ENCODE results near the gene TRIOBP.
"Not testable (repeated sequence)": the region's sequence is repeated elsewhere in the genome, so short reads cannot be mapped to it uniquely, and the experiment has no call there.

The TRIOBP gene

GRCh38 chr22:37692627-37693285 is 4.1 kb upstream of the TRIOBP start:
- no peak overlapping the region for H3K4me3 ChIP-seq (ENCODE audit: low read depth, low read length)
- H3K27ac ChIP-seq = no peak overlapping the region
- H3K36me3 ChIP-seq = peaks cover 42% of the 10 kb centered on the region
- DNase-seq = no peak
- no peak for TF ChIP-seq CTCF (IDR thresholded peaks at IDR 0.05; ENCODE audit: low read depth, low read length)
- no peaks in the 10 kb centered on the region for H3K27me3 ChIP-seq (ENCODE audit: insufficient read depth, low read depth, severe bottlenecking)
- no peaks in the 10 kb centered on the region for H3K9me3 ChIP-seq (ENCODE audit: severe bottlenecking)

GRCh38 chr22:37694131-37694530 is 2.7 kb upstream of the TRIOBP start:
- not testable (repeated sequence) for H3K27me3 ChIP-seq (ENCODE audit: insufficient read depth, low read depth, severe bottlenecking); H3K9me3 ChIP-seq (ENCODE audit: severe bottlenecking); DNase-seq; H3K27ac ChIP-seq; H3K4me3 ChIP-seq (ENCODE audit: low read depth, low read length)
- peaks cover 32% of the 10 kb centered on the region for H3K36me3 ChIP-seq

- not testable (repeated sequence) for H3K4me3 ChIP-seq (ENCODE audit: low read depth, low read length); H3K27ac ChIP-seq; H3K9me3 ChIP-seq (ENCODE audit: severe bottlenecking); DNase-seq; H3K27me3 ChIP-seq (ENCODE audit: insufficient read depth, low read depth, severe bottlenecking)
- H3K36me3 ChIP-seq = peaks cover 19% of the 10 kb centered on the region
These were observed 590 bp upstream of the TRIOBP start for GRCh38 chr22:37696260-37696656.

- H3K27ac ChIP-seq = no peak overlapping the region
- DNase-seq = no peak
- H3K36me3 ChIP-seq = peaks cover 12% of the 10 kb centered on the region
- no peaks in the 10 kb centered on the region for H3K9me3 ChIP-seq (ENCODE audit: severe bottlenecking)
- no peak overlapping the region for H3K4me3 ChIP-seq (ENCODE audit: low read depth, low read length)
- no peaks in the 10 kb centered on the region for H3K27me3 ChIP-seq (ENCODE audit: insufficient read depth, low read depth, severe bottlenecking)
- TF ChIP-seq CTCF (IDR thresholded peaks at IDR 0.05; ENCODE audit: low read depth, low read length) = no peak
These were observed 639 bp downstream of the TRIOBP start for GRCh38 chr22:37697538-37697835.

GRCh38 chr22:37701141-37701786 is 4.4 kb downstream of the TRIOBP start:
- no peak for TF ChIP-seq CTCF (IDR thresholded peaks at IDR 0.05; ENCODE audit: low read depth, low read length)
- DNase-seq = no peak
- no peaks in the 10 kb centered on the region for H3K9me3 ChIP-seq (ENCODE audit: severe bottlenecking)
- no peak overlapping the region for H3K27ac ChIP-seq
- no peaks in the 10 kb centered on the region for H3K27me3 ChIP-seq (ENCODE audit: insufficient read depth, low read depth, severe bottlenecking)
- no peak overlapping the region for H3K4me3 ChIP-seq (ENCODE audit: low read depth, low read length)
- no peaks in the 10 kb centered on the region for H3K36me3 ChIP-seq

GRCh38 chr22:37703906-37704305 is 7.1 kb downstream of the TRIOBP start:
- Histone ChIP-seq H3K27ac (no peak overlapping the region), H3K27me3 (ENCODE audit: insufficient read depth, low read depth, severe bottlenecking) (no peaks in the 10 kb centered on the region), H3K4me3 (ENCODE audit: low read depth, low read length) (no peak overlapping the region), H3K9me3 (ENCODE audit: severe bottlenecking) (no peaks in the 10 kb centered on the region), H3K36me3 (no peaks in the 10 kb centered on the region)
- no peak for DNase-seq
- TF ChIP-seq CTCF (IDR thresholded peaks at IDR 0.05; ENCODE audit: low read depth, low read length) = no peak

- DNase-seq = no peak
- Histone ChIP-seq H3K27me3 (ENCODE audit: insufficient read depth, low read depth, severe bottlenecking) (no peaks in the 10 kb centered on the region), H3K4me3 (ENCODE audit: low read depth, low read length) (no peak overlapping the region), H3K27ac (no peak overlapping the region), H3K9me3 (ENCODE audit: severe bottlenecking) (no peaks in the 10 kb centered on the region), H3K36me3 (no peaks in the 10 kb centered on the region)
- no peak for TF ChIP-seq CTCF (IDR thresholded peaks at IDR 0.05; ENCODE audit: low read depth, low read length)
These were observed 7.8 kb downstream of the TRIOBP start for GRCh38 chr22:37704645-37705044.

All from WERI-Rb-1 (cell line).